ENCODE measurements around the gene NUFIP1.
"Not testable (repeated sequence)": the region's sequence is repeated elsewhere in the genome, so short reads cannot be mapped to it uniquely, and the experiment has no call there.

Gene NUFIP1

GRCh38 chr13:44919104-44919804 is 70.0 kb downstream of the NUFIP1 start:
- no peak for DNase-seq (ENCODE audit: low spot score)

- DNase-seq (ENCODE audit: low spot score), result peak; percentile 93
Observed at GRCh38 chr13:44918326-44919103, 70.8 kb downstream of the NUFIP1 start.

- peak; percentile 99 for DNase-seq (ENCODE audit: low spot score)
Observed at GRCh38 chr13:44917589-44918325, 71.5 kb downstream of the NUFIP1 start.

GRCh38 chr13:44912278-44913016 is 76.8 kb downstream of the NUFIP1 start:
- no peak for DNase-seq (ENCODE audit: low spot score)

GRCh38 chr13:44908712-44909111 is 80.6 kb downstream of the NUFIP1 start:
- DNase-seq (ENCODE audit: low spot score), result no peak

GRCh38 chr13:44908266-44908665 is 81.0 kb downstream of the NUFIP1 start:
- no peak for DNase-seq (ENCODE audit: low spot score)

GRCh38 chr13:44906713-44907112 is 82.6 kb downstream of the NUFIP1 start:
- no peak for DNase-seq (ENCODE audit: low spot score)

- no peak for DNase-seq (ENCODE audit: low spot score)
Observed at GRCh38 chr13:44906230-44906629, 83.0 kb downstream of the NUFIP1 start.

- DNase-seq (ENCODE audit: low spot score), result no peak
Observed at GRCh38 chr13:44905556-44905955, 83.7 kb downstream of the NUFIP1 start.

GRCh38 chr13:44904967-44905366 is 84.3 kb downstream of the NUFIP1 start:
- DNase-seq (ENCODE audit: low spot score), result no peak

GRCh38 chr13:44903574-44903985 is 85.7 kb downstream of the NUFIP1 start:
- DNase-seq (ENCODE audit: low spot score), result peak; percentile 58

- no peak for DNase-seq (ENCODE audit: low spot score)
Observed at GRCh38 chr13:44902738-44903137, 86.5 kb downstream of the NUFIP1 start.

- no peak for DNase-seq (ENCODE audit: low spot score)
Observed at GRCh38 chr13:44899967-44900366, 89.3 kb downstream of the NUFIP1 start.

GRCh38 chr13:44898308-44898707 is 91.0 kb downstream of the NUFIP1 start:
- not testable (repeated sequence) for DNase-seq (ENCODE audit: low spot score)

GRCh38 chr13:44895953-44896335 is 93.3 kb downstream of the NUFIP1 start:
- no peak for DNase-seq (ENCODE audit: low spot score)

GRCh38 chr13:44895264-44895952 is 93.9 kb downstream of the NUFIP1 start:
- no peak for DNase-seq (ENCODE audit: low spot score)

- no peak for DNase-seq (ENCODE audit: low spot score)
Observed at GRCh38 chr13:44894001-44894770, 95.1 kb downstream of the NUFIP1 start.
